NCI-H748 (cell line): ENCODE measurements around the gene ATP9A.
"Not testable (repeated sequence)": the region's sequence is repeated elsewhere in the genome, so short reads cannot be mapped to it uniquely, and the experiment has no call there.

Experiments
- DNase-seq: peaks from one replicate; lab custom pipeline; 2025; ENCODE audit not compliant: unreplicated experiment; lab: John Stamatoyannopoulos, UW

The ATP9A gene

GRCh38 chr20:51731731-51732095, 36.5 kb downstream of the ATP9A start:
- DNase-seq = no peak

GRCh38 chr20:51729771-51730170, 38.4 kb downstream of the ATP9A start:
- no peak for DNase-seq

- no peak for DNase-seq
Observed at GRCh38 chr20:51728737-51729136, 39.5 kb downstream of the ATP9A start.

GRCh38 chr20:51727872-51728271, 40.3 kb downstream of the ATP9A start:
- DNase-seq = no peak

- DNase-seq = peak; percentile 8
Observed at GRCh38 chr20:51725584-51726176, 42.5 kb downstream of the ATP9A start.

- not testable (repeated sequence) for DNase-seq
Observed at GRCh38 chr20:51723026-51723425, 45.2 kb downstream of the ATP9A start.

GRCh38 chr20:51722246-51722645, 45.9 kb downstream of the ATP9A start:
- DNase-seq = not testable (repeated sequence)

GRCh38 chr20:51720854-51721253, 47.3 kb downstream of the ATP9A start:
- no peak for DNase-seq

GRCh38 chr20:51720384-51720783, 47.8 kb downstream of the ATP9A start:
- DNase-seq = no peak

- DNase-seq = no peak
Observed at GRCh38 chr20:51715856-51716185, 52.4 kb downstream of the ATP9A start.

- no peak for DNase-seq
Observed at GRCh38 chr20:51715163-51715855, 52.9 kb downstream of the ATP9A start.

- no peak for DNase-seq
Observed at GRCh38 chr20:51713213-51713598, 55.0 kb downstream of the ATP9A start.

- no peak for DNase-seq
Observed at GRCh38 chr20:51712501-51713212, 55.5 kb downstream of the ATP9A start.

GRCh38 chr20:51711426-51711825, 56.8 kb downstream of the ATP9A start:
- DNase-seq = no peak

GRCh38 chr20:51710361-51710894, 57.8 kb downstream of the ATP9A start:
- DNase-seq = no peak

GRCh38 chr20:51705400-51705799, 62.8 kb downstream of the ATP9A start:
- peak; percentile 28 for DNase-seq

- DNase-seq = no peak
Observed at GRCh38 chr20:51703400-51704287, 64.5 kb downstream of the ATP9A start.

- no peak for DNase-seq
Observed at GRCh38 chr20:51702556-51702955, 65.6 kb downstream of the ATP9A start.

- peak; percentile 22 for DNase-seq
Observed at GRCh38 chr20:51700809-51701285, 67.3 kb downstream of the ATP9A start.

GRCh38 chr20:51698252-51698651, 69.9 kb downstream of the ATP9A start:
- no peak for DNase-seq
